GM19395 (cell line): ENCODE data around the gene DHRS13.

Source experiments
- ATAC-seq: cut with Tn5 transposase; IDR thresholded peaks from one replicate; pipeline ENCODE4 v1.9.1; 2021; ENCODE audit warnings: mild to moderate bottlenecking, moderate library complexity; ENCODE audit not compliant: unreplicated experiment

DHRS13 gene, protein sequence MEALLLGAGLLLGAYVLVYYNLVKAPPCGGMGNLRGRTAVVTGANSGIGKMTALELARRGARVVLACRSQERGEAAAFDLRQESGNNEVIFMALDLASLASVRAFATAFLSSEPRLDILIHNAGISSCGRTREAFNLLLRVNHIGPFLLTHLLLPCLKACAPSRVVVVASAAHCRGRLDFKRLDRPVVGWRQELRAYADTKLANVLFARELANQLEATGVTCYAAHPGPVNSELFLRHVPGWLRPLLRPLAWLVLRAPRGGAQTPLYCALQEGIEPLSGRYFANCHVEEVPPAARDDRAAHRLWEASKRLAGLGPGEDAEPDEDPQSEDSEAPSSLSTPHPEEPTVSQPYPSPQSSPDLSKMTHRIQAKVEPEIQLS

DNA sequence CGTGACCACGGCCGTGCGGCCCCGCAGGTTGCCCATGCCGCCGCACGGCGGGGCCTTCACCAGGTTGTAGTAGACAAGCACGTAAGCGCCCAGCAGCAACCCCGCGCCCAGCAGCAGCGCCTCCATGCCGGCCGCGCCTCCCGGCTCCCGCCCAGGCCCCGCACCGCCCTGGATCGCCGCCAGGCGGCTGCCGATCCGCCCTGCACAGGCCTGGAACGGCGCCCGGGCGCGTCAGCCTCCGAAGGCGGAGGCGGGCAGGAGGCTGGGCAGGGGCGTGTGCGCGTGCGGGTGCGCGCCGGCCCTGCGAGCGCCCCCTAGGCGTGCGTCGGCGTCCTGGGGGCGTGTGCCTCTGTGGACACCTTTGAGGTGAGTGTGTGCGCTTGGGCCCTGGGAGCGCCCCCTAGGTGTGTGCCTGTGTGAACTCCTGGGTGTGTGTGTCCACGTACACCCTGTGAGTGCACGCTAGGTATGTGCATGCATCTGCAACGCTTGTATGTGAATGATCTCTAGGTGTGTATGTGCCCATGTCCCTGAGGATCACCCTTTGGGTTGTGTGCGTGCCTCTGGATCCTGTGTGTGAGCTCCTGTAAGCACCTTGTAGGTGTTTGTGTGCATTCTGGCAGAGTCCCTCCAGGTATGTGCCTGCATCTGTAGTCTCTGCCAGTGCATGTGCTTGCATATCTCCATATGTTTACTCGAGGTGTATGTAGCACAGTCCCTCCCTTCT is at the start of gene DHRS13:
Gene DHRS13, minus strand, starts transcription at position 261 of the 727 bp plus-strand sequence. Its CDS starts 135 bp downstream, at position 126.
- peak; percentile 81 for ATAC-seq

DNA sequence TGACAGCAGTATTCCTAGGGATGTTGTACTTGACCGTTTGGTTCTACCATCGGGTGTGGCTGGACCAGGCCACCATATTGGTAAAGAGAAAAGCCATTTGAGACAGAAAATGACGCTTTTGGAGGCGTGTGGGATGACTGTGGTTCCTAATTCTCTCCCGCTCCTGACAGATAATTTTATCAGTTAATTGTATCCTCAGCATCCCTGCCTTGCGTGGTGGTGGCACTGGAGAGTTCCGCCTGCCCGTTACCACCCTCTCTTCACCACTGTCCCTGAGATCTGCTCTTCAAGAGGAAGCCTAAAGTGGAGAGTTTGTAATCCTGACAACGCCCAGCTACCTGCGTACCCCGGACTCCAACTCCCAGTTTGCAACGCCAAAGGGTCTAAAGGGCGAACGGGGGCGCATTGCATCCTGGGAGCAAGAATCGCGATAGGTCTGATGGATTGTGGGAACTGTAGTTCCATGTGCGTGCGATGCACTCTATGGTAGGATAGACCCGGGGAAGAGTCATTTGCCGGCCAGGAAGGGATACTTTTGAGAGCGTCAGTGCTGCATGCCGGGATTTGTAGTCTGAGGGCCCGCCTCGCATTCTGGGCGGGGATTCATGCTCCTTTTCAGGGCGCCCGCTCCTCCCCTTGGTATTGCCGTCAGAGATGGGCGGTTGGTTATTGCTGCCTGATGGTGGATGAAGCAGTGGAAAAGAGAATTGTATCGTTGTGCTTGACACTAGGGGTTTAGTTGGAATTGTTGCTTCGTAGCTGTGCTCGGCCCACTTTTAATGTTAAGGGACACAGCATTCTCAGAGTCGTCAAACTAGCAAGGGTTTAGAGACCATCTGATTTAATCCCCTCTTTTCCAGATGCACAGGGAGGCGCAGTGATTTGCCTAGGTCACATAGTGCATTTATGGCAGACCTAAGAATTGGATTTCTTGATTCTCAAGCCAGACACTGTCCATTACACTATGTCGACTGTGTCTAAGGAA is 49.4 kb upstream of the DHRS13 start:
- peak; percentile 71 for ATAC-seq

DNA sequence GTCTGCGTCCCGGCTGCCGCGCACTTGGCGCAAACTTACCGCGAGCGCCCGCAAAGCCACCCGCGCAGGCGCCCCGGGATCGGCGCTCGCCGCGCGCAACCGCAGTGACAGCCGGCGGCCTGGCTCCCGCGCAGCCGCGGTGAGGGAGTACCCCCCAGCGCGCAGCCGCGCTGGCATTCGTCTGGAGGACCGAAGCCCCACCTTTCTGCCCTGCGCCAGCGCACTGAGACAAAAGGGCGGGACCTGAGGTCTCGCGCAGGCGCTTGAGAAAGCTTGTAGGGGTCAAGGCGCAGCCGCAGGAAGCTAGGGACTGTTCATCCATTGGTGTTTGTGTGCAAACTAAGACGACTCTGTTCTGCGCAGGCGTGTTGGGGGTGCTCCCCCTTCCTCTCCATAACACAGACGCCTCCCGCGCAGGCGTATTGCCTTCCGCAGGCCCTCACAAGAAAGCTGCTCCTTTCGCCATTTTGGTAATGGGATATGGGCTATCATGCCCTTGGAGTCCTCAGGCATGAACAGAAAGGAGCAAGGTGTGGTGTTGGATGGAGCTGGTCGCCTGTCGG is 48.6 kb upstream of the DHRS13 start, which contains the start of gene PHF12:
Gene PHF12, minus strand, starts transcription at position 91 of the 563 bp plus-strand sequence. CDS start 558 bp downstream, outside the sequence.
- peak; percentile 54 for ATAC-seq

DNA sequence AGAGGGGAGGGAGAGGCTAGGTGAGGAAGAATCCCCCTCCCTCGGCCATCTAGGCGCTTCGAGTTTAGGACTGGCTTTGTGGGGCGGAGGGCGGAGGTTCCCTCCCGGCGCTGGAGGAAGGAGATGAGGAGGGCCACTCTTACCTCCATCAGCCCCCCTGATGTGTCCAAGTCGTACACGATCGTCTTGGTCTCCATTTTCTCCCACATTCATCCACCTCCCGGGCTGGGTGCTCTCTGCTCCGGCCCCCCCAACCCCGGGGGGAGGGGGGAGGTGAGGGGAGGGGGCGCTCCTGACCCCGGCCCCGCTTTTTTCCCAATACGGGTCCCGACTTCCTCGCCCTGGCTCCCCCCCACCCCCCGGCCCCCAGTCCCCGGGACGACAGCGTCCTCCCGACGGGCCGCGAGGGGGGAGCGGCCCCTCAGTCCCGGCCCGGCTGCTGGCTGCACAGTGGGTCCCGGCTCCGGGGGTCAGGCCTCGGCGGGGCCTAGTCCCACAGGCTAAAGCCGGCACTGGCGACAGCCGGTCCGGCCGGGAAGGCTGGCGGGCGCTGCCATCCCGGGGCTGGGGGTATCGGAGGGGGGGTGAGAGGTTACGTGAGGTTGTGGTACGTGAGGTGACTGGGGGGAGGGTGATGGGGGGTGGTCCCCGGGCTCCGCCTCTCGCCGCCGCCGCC is 48.0 kb upstream of the DHRS13 start:
- peak; percentile 1 for ATAC-seq

DNA sequence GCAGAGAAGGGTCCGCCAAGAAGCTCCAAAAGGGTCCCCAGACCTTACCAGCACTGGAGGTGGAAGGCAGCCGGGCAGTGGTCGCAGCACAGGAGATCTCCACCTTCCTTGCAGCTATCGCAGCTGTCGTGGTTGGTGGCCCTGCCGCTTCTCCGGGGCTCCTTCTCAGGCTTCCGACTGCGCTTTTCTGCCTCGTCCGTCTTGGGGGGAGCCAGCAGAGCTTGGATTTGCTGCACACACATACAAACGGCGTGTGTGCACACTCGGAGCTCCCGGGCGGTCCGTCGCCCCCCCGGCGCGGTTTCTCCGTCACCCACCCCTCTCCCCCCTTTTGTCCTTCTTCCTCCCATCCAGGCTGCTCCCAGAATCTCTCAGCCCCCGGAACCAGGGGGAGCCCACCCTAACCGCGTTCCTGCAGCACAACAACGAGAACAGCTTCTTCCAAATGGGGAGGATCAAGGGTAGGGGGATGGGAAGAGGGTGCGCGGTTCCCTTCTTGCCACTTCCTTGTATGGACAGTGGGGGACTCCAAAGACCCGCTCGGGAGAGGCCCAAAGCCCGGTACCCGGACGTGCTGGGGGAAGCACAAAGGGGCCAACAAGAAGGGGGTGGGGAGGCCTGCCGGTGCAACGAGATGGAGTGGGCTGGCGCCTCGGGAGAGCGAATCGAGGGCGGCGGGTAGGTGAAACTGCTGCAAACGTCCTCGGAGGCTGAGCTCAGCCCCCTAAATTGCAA is 47.3 kb upstream of the DHRS13 start:
- no peak for ATAC-seq

DNA sequence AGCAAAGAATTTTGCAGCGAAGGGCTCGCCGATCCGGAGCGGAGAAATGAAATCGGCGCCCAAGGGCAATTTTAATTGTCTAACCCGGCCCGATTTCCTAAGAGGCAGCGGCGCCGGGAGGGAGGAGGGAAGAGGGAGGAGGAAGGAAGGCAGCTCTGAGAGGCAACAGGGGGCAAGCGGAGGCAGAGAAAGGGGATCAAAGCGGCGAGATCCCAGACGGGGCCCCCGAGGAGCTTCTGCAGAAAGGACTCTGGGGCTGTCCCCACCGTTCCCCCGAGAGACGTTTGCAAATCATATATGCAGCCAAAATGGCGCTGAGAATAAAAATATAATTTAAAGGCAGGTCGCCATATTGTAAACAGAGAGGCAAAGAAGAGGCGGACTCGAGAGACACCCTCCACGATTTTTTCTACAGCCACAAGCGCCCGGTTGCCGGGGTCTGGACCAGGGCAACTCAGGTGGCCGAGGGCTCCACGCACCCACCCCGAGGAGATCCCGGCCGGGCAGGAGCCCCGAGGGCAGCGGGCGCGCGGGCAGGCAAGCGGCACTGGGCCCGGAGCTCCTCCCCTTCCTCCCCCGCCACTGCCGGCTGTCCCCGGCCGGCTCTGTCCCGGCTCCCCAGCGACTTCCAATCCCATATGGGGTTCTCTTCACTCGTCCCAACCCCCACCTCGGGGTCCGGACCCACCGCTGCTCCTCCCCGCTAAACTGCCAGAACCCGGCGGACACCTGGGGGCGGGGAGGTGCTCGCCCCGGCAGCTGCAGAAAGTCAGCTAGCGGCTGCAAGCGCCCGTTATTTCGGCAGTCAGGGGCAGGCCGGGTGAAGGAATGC is 46.5 kb upstream of the DHRS13 start:
- ATAC-seq: no peak

DNA sequence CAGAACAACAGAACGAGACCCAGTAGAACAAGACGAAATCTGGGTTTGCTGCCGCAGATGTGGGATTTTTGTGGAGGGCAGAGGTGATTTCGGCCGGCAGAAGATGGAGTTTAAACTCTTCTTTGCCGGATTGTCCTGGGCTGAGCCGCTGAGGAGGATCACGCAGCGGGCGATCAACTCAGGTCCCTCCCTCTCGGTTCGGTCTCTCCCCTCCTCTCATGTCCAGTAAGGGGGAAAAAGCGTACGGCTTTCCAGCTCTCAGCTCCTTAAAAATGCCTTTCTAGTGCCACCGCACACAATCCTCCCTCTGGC is 46.0 kb upstream of the DHRS13 start:
- ATAC-seq: no peak

DNA sequence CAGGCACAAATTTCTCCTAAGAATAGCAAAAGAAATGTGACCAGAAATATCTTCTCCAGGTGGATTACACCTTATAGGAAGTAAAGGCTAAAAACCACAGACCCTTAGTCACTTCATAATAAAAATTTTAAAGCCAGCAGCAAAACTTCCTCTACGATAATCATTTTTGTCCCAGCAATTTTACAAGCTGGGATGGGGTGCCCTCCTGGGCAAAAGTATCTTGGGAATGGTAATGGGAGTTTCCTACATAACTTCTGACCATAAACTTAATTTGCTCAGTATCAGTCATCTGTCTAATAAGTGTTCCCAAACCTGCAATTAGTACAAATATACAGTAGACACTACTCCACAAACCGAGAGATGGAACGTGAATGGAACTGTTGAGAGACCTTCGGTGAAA is 45.5 kb upstream of the DHRS13 start:
- ATAC-seq: no peak

DNA sequence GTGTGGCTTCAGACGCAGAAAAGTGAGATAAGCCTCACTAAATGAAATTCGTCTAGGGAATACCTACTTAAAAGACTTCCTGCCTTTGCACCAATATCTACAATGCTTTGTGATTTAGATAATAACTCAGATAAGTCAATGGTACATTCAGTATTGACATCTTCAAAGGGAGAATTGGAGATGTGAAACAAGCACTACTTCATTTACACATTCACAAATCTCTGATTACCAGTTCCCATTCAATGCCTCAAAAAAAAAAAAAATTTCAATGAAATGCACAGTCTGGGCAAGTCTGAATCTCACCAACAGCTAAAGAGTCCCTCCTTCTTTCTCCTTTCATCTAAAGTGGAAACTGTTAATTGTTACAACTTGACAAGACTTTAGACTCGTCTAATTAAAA is 44.8 kb upstream of the DHRS13 start:
- no peak for ATAC-seq

DNA sequence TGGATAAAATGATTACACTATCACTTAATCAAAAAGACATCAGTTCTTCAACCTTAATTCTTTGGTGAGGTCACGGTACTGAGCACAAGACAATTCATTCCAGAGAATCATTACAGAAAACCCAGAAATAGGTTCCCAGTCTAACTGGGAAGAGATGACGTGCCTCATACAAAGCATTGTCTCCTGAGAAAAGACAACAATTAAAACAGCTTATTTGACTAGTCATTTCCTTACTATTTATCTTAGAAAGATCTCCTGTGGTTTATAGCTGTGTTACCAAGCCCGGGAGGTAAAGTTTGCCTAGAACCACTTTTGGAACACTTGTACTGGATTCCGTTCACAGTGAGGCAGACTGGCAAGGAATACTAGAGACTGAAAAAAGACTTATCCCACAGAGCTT is 43.4 kb upstream of the DHRS13 start:
- no peak for ATAC-seq

DNA sequence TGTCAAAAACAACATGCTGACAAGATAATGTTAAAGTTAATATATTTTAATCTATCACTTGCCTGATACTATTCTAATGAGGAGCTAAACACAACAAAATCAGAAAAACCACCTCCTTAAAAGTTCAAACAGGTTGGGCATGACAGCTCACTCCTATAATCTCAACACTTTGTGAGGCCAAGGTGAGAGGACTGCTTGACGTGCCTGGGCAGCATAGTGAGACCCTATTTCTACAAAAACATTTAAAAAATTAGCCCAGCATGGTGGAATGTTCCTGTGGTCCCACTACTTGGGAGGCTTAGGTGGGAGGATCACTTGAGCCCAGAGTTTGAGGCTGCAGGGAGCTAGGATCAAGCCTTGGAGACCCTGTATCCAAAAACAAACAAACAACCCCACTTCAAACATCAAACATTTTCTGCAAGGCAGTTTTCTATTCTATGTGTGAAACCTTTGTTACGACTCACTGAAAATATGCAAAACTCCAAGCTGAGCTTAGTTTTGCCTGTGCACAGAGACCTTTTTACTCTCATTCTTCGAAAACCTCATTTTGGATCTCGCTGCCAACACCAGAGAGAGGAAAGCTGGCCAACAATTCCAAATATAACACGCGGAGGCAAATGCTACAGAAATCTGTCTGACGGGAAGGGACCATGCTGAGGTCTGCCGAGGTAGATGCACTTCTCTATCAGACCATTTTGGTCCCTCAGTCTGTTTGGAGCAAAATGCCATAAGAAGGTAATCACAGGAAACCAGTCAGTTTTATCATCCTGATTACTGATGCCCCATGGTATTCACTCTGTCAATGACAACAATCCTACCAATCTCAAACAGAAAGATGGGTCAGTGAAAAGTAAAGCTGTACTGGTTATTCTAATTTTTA is 42.2 kb upstream of the DHRS13 start:
- ATAC-seq: no peak

DNA sequence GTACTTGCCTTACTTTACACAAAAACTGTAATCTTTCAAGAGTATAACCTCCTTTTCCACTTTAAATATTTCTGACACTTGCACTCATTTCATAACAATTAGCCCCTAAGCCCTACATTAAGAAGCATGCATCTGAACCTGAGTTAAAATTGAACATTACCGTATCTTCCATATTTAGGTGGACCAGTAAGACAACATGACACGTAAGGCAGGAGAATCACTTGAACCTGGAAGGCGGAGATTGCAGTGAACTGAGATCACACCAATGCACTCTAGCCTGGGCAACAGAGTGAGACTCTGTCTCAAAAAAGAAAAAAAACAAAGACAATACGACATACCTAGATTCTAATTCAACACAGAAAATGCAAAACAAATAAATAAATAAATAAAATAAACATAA is 41.5 kb upstream of the DHRS13 start:
- no peak for ATAC-seq

DNA sequence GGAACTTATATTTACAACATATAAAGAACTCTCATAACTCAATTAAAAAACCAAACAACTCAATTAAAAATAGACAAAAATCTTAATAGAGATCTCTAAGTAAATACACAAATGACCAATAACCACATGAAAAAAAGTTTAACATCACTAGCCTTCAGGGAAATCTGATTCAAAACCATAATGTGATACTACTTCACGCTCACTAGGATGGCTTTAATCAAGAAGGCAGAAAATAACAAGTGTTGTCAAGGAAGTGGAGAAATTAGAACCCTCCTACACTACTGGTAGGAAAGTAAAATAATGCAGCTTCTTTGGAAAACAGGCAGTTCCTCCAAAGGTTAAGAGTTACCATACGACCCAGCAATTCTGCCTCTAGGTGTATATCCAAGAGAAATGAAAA is 40.0 kb upstream of the DHRS13 start:
- no peak for ATAC-seq

DNA sequence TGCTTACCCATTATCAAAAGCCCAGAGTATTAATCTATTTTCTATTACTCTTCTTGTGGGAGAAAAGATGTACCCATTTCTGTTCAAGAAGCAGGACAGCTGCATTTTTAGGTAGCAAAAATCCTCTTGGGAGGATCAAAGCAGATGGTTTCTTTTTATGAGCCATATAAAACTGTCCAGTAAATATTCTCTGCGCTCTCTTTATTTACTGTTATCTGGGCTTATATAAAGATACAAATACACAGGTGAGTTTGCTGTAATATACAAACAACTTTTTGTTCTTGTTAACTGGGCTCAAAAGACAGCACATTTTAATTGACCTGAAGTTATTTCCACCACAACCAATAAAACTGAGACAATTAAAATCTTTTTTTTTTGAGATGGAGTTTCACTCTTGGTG is 38.4 kb upstream of the DHRS13 start:
- ATAC-seq: no peak

DNA sequence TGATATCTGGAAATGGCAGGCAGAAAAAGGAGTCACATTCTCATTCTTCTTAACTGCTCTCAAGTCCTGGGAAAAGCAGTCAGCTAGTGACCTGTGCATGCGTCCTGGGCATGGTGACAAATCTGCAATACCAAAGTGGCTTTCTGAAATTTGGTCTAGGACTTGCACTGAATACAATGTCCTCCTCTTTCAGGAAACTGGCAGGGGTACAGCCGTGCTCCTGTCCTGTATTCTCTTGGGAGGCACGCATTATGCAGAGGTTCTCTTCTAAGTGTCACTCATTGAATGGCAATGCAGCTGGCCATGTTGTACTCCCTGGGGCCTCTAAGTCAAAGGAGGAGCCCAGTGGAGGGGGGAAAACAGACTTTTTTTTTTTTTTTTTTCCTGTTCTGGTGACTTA is 37.8 kb upstream of the DHRS13 start:
- ATAC-seq: no peak

DNA sequence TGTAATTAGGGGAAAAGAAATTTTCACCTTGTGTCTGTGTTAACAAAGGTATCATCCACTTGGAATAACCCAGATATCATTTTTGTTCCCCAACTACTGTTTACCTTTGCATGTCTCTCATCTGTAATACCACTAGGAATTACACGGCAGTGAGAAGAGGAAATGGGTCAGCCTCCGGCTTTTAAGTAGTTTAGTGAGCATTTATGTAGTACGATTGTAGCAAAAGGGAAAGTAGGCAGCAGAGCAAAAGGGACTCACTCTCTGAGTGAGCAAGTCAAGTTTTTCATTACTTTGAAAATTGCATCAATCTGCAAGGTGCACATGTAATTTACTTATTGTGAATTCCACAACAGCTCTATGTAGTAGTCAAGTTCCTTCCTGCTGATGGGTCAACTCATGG is 37.3 kb upstream of the DHRS13 start:
- ATAC-seq: no peak

DNA sequence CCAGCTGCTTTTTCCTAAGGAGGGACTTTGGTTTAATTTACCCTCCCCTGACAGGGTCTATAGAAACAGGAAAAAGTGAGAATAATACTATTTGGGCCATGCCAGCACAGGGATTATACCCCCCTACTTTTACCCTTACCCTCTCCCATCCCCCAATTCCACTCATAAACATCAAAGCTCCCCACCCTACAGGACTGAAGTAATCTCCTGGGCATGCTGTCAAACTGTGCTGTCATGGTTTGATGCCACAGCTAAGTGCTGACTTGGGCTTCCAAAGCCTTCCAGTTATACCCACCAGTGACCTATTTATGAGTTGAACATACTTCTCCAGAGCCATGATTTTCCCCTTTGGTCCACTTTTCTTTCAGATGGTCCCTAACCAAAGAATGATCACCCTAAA is 35.7 kb upstream of the DHRS13 start:
- no peak for ATAC-seq
